Activated gamma-delta T cell treated with anti-CD3 and anti-CD28 coated beads, Interleukin-2, amount 50 U/mL, for 16 hours (primary cell): ENCODE results near the gene MED12.
A peak's percentile ranks its signal among the peaks of the same experiment; 100 is the strongest.

Experiments
- DNase-seq: peaks from one replicate; pipeline ENCODE4 v3.0.0-alpha.2; 2020; ENCODE audit warnings: low read depth

MED12 gene

DNA sequence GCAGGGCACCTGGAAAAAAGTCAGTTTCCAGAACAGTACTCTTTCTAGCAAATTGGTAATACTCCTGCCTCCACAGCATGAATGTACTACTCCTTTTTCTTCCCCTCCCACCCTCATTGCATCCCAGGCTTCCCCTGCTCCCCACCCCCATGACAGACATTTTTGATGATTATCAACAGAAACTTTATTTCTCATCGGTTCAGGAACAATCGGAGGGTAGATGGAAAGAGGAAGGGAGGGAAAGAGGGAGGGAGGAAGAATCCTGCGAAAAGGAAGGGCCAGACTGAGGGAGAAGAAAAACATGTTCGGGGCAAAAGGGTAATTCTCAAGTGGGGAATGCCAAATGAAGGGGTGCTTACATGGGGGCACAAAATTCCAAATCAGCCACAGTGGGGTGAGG, 11.2 kb upstream of the MED12 start:
- no peak for DNase-seq

DNA sequence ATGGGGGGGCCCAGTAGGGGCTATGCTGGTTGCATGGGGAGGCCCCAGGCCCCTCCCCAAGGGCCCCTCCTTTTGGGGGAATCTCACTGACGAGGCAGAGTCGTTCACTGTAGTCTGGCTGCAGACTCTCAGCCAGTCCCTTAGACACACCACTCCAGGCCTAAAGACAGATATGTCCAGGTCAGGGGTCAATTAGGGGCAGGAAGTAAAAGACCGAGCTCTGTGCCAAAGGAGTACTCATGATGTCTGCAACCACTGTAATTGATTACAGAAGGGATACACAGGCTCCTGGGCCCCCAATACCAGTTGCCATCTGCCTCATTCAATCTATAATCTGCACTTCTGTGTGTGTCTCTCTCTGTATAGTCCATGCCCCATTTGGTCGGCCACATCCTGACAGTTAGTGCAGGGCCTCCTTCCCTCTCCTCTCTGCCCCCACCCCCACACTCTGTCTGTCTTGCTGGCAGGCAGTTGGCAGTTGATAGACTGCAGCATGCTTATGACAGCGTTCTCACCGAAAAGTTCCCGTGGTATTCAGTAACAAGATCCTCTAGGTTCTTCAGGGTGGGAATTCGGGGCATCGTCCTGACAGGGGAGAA, 10.5 kb upstream of the MED12 start:
- DNase-seq, result no peak

DNA sequence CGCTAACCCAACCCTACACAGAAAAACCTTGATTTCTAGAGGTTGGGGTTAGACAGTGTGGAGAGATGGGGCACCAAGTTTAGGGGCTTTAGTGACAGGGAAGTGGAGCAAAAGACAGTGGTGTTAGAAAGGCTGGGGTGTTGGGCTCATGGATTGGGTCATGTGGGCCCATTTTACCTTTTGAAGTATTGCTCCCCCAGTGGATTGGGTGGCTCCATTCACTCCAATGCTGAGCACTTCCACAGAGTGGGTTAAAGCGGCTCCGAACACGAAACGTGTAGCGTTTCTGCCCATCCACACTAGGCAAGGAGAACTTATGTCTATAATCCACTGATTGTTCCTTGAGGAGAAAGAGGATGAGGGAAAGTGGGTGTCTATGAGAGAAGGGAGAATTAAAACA, 9.3 kb upstream of the MED12 start:
- DNase-seq, result no peak

DNA sequence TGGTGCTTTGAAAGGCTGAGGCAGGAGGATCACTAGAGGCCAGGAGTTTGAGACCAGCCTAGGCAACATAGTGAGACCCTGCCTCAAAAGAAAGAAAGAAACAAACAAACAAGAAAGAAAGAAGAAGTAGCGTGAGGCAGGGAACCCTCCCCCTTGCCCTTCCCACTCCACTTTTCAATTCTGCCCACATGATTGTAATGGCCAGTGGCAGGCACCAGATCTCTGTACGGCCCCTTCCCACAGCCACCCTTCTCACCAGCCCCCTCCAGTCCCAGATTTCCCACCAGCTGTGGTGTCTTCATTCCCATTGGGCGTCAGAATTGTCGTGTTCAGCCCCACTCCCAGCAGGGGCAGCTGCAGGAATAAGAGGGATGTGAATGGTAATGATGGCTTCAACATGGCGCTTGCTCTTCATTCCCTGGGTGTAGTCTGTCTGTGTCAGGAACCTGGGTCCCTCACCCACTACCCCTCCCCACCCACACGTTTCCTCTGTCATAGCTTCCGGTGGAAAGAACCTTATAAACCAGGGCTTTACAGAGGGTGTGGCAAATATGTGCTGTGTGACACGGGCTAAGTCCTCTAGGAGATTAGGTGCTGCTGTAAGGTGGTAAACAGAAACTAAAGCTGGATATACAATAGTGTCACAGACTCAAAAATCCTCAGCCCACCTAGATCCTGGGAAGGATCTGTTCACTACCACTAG, 7.1 kb upstream of the MED12 start, which contains the start of gene IL2RG:
Gene IL2RG, minus strand, starts transcription at position 437 of the 703 bp plus-strand sequence. Its CDS starts 38 bp downstream, at position 399.
- DNase-seq, result peak; percentile 74

DNA sequence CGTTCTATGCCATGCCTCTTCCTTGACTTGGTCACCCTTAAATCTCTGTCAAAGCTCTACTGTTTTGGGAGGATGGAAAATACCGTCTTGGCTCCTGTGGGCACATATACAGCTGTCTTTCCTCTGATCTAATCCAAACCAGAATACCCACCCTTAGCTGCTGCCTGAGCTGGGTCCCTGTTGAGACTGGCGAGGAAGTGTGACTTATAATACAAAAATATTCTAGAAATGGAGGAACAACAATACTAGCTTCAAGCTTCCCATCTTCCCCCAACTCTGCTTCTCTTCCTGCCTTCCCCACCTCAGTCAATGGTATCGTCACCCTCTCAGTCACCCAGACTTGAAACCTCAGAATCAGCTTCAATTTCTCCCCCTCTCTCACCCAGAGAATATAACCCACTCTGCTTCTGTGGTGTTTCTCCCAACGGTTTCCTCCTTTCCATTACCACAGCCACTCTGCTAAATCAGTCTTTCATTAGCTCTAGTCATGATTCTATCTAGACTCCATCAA, 6.4 kb upstream of the MED12 start:
- DNase-seq, result no peak

DNA sequence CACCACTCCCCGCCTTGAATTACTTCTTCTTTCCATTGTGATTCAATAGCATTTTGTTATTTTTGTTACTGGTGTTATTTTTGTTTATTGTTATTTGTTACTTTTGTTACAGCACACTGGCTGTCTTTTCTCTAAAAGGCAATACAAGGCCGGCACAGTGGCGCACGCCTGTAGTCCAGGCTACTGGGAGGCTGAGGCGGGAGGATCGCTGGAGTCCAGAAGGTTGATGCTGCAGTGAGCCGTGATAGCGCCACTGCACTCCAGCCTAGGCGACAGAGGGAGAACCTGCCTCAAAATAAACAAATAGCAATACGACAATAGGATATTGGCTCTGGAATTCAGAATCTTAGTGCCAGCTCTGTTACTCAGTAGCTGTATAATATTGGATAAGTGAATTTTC, 1.0 kb upstream of the MED12 start:
- DNase-seq, result no peak

DNA sequence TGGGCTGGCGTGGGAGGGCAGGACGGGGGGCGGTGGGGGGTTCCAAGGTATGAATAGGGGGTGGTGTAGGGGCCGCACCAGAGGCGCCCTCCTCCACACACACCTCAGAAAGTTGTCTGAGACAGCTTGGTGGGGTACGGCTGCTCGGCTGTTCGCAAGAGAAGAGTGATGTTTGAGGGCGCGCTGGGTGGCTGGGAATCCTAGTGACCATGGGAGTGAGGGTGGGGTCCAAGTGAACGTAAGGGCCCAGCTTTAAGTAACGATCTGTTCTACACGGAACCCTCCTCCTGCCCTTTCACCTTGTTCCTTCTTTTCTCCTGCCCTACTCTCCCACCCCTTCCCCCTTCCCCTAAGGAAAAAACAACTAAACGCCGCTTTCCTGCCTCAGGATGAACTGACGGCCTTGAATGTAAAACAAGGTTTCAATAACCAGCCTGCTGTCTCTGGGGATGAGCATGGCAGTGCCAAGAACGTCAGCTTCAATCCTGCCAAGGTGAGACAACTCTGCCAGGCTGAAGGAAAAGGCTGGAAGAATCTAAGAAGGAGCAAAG, 664 bp downstream of the MED12 start:
- DNase-seq, result no peak

DNA sequence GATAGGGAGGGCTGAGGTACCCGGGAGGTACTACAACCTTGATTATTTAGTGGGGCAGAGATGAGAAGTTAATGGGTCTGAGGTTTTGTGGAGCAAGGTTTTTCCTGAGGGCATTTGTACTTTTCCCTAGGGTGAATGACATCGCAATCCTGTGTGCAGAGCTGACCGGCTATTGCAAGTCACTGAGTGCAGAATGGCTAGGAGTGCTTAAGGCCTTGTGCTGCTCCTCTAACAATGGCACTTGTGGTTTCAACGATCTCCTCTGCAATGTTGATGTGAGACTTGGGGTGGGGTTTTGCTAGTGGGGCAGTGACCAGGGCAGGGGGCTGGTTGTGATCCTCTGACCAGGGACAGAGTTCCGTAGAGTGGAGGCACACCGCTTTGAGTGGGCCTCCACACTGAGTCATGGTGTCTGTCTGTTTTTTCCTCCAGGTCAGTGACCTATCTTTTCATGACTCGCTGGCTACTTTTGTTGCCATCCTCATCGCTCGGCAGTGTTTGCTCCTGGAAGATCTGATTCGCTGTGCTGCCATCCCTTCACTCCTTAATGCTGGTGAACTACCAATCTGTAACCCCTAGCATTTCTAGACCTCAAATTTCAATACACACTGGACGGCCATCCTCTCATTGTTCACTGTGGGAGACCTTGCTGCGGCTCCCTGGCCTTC, 9.9 kb downstream of the MED12 start:
- DNase-seq, result no peak

DNA sequence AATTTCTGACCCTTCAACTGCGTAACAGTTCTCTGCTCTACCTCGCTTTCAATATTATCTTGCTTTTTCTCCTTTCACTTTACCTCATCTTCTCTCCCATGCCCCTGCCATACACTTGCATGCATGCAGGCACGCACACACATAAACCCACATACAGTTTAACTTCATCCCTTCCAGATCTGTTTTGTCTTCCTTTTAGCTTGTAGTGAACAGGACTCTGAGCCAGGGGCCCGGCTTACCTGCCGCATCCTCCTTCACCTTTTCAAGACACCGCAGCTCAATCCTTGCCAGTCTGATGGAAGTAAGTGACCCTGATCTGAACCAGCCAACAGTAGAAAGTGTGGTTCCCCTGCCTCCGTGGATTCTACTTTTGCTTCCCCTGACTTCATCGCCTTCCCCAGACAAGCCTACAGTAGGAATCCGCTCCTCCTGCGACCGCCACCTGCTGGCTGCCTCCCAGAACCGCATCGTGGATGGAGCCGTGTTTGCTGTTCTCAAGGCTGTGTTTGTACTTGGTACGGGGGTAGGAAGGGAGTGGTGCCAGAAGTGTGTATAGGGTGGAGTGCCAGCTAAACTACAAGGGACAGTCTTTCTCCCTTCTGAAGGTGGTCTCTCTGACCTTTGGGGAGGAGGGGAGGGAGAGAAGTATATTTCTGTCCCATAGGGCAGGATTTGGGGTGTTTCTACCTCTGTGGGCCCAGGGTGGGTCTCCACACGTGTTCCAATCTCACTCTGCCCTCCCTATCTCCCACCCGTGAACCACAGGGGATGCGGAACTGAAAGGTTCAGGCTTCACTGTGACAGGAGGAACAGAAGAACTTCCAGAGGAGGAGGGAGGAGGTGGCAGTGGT, 10.7 kb downstream of the MED12 start:
- DNase-seq, result peak; percentile 56

DNA sequence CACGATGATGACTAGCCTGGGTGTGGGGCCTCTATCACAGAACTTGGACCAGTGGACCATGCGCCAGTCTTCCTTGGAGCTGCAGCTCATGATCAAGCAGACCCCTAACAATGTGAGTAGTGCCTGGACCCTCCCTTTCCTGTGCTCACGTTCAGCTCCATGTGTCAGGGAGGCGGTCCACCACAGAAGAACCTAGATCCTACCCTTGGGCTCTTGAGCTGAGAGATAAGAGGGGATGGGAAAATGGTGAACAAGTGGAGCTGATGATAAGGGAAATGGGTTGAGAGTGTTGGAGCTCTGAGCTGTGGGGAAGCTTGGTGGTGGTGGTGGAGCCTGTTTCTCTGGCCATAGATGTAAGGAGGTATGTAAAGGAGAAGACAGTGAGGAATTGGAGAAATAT, 13.1 kb downstream of the MED12 start:
- DNase-seq, result no peak

DNA sequence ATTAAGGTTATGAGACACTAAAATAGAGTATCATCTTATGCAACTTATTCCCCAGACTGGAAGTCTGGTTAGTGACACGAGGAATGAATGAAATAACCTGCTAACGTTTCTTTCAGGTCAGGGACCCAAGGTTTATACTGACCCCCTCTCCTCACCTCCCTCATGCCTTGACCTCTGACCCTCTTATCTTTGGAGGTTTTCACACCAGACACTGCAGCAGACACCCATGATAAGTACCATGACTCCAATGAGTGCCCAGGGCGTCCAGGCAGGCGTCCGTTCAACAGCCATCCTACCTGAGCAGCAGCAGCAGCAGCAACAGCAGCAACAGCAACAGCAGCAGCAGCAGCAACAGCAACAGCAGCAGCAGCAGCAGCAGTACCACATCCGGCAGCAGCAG, 22.0 kb downstream of the MED12 start:
- no peak for DNase-seq

DNA sequence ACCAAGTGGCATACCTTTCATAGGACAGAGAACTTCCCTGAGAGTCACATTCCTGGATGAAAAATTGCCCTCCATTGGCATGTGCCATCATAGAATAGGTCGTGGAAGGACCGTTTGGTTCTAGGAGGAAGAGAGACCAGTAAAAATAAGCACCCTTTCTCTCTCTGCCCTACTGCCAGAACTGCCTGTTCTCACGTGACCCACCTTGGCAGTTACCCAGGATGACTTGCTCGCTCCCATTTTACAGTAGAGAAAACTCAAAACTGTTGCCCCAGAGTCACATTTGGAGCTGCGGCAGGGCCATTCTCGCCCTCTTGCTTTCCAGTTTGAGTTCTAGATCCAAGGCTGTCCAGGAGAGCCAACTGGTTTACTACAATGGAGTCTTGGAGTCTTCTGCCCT, 25.1 kb downstream of the MED12 start:
- DNase-seq, result no peak

DNA sequence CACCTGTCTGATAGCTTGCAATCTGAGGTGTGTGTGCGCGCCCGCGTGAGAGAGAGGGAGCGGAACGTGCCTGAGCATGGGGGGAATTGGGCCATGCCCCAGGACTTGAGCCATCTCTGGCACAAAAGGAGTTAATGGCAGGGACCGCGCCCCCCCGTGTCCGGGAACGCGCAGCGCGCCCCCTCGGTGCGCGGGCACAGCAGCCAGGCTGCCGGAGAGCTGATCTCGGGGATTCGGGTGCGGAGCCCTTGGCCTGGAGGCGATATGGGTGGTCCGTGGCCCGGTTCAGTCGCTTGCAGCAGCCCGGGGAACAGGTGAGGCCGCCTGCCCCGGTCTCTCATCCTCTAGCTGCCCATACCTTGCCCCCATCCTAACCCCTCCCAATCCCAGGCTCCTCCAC, 26.3 kb downstream of the MED12 start, which contains the start of gene NLGN3:
Gene NLGN3, plus strand, starts transcription at position 191 of the 400 bp plus-strand sequence. CDS start 2,909 bp downstream, outside the sequence.
- no peak for DNase-seq

DNA sequence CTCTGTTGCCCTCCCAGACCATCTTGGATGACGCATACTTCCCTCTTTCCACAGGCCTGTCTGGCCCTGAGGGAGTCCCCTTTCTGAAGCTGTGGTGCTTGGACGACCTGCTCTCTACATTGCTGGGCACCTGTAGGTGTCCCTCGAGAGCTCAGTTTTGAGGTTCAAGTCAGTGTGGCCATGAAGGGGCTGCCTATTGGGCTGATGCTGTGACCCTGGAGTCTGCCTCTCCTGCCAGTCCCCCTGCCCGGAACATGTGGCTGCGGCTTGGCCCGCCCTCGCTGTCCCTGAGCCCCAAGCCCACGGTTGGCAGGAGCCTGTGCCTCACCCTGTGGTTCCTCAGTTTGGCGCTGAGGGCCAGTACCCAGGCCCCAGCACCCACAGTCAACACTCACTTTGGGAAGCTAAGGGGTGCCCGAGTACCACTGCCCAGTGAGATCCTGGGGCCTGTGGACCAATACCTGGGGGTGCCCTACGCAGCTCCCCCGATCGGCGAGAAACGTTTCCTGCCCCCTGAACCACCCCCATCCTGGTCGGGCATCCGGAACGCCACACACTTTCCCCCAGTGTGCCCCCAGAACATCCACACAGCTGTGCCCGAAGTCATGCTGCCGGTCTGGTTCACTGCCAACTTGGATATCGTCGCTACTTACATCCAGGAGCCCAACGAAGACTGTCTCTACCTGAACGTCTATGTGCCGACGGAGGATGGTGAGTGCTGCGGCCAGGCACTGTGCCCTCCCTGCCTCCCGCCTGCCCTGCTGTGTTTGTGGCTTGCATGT, 29.3 kb downstream of the MED12 start:
- no peak for DNase-seq

DNA sequence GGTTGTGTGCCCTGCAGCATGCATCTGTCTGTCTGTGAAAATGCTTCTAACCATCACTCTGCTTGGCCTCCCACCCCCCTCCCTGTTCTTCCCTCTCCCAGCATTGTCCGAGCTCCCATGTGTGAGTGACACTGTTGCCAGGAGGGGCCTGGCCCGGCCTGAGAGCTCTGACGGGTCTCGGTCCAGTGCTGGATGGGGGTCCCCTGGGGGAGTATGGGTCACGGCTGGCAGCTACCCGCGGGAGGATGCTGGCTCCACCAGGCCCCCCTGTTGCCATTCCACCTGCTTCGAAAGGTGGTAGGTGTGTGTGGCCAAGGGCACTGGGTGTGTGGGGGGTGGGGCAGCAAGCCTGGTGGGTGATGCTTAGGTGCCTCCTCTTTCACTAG, 29.9 kb downstream of the MED12 start:
- DNase-seq, result no peak

DNA sequence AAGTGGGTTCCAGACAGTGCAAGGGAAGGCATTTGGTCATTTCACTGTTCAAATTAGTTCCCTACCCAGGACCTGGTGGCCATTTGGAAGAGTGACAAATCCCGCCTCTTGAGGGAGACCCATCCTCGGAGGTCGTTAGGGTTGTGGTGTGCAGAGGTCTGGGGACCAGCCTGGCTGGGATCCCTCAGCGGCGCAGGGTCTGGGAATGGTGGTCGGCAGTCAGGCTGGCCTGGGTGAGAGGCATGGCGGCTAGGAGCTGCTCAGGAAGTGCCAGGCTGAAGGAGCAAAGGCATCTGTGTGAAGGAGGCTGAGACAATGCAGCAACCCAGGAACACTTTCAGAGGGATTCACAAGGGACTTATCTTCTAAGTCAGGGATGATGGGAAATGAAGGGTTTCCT, 33.0 kb downstream of the MED12 start:
- DNase-seq, result no peak

DNA sequence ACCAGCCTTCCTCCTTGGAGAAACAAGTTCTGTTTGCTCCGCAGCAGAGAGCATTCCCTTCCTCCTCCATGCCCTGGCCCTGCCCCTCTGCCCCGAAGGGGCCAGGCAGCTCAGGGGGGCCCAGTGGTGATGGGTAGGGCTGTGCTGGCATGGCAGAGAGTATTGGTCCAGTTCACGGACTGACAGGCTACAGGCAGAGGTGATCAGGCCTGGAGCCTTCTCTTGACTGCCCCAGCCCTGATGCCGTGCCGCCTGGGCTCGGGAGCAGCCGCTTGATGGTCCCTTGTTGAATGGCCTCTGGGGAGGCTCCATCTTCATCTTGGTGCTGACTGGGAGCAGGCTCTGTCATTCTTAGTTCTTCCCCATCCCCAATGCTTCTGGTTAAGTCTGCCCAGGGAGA, 35.8 kb downstream of the MED12 start:
- no peak for DNase-seq

DNA sequence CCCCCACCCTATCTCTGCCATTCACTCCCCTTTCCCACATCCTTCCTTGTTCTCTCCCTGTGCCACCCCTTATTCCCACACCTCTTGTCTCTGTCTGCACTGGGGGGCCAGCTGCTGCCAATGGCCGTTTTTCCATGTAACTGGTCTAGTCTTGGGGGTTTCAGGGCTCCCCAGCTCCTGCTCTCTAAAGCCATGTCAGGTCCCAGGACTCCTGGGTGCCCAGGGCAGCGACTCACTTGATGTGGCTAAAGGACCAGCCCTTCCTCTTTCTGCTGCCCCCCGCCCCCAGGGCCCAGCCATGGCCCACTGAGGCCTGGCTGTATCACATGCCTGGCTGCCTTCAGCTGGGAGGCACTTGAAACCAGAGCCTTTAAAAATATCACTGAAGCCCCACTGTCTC, 36.2 kb downstream of the MED12 start:
- no peak for DNase-seq

DNA sequence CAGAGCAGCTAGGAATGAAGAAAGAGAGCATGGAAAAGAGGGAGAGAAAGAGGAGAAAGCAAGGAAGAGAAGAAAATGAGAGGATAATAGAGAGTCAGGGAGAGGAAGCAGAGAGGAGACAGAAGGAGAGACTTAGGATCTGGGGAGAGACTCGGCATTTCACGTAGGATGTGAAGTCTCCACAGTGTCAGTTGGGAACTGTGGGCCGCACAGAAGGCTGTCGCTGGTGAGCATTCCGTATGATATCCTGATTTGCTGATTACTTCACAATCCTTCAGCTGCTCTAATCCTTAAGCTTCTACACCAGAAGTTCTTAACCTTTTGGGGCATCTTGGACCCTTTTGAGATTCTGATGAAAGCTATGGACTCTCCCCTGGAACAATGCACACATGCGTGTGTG, 40.2 kb downstream of the MED12 start:
- DNase-seq, result no peak

DNA sequence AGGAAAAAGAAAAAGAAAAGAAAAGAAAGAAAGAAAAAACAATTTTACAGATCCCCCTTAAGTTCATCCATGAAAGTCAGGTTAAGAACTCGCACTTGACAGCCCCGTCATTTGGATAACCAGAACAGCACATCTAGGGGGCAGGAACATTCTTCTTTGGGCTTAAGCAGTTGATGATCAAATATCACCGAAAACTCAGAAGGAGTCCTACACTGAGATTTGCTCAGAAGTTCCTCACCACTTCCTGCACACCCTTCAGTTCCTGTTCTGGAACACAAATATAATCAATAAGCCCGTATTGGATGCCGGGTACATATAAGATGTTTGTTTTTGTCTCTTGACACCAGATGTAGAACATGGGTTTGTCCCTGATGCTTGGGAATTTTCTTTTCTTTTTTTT, 40.9 kb downstream of the MED12 start:
- DNase-seq, result no peak

DNA sequence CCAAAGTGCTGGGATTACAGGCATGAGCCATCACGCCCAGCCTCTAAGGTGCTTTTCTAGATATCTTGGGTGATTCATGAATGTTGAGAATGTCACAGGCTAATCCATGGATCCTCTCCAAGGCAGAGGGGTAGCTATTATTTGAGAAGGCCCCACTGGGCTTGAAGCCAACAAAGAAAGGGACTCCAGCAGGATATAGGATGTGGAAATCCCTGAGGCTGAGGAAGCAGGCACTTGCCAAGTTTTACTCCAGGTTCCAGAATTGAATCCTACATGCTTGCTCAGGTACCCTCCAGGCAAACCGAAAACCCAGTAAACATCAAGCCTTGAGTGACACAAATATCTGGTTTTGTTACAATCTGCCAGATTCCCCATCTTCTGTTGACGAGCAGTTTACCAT, 42.1 kb downstream of the MED12 start:
- DNase-seq, result no peak
